ENCODE data around the gene ECE1.

The ECE1 gene

DNA sequence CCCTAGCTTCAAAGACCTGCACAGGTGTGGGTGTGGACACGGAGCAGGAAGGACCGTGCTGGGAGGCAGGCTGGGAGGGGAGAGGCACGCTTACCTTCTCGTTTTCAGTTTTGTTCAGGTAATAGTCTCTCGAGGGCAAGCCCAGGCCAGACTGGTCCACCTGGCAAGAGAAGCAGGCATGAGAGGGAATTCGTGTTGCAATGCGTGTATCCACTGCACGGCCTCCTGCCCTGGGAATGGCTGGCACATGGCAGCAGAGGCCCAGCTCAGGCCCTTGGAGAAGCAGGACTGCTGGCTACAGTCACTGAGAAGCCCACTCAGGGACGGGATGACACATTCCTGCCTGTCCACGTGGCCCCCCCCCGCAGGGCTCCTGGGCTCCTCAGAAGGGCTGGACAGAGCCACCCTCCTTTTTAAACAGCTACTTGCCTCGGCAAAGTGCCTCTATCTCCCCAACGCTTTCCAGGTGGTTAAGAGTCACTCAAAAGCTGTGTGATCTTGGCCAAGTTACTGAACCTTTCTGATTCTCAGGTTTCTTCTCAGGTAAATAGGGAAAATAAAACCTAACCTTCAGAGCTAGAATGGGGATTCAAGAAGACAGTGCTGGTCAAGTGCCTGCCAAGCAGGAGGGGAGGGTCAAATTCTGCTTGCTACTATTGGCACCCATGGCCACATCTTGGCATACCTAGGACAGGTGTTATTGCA, 32.7 kb downstream of the ECE1 start:
- H3K27ac ChIP-seq, result peak overlapping the region; percentile 29
- no peak for DNase-seq (ENCODE audit: low read depth, low spot score)

GRCh38 chr1:21256776-21257175, 33.5 kb downstream of the ECE1 start:
- no peak for DNase-seq (ENCODE audit: low read depth, low spot score)
- no peak overlapping the region for H3K27ac ChIP-seq

GRCh38 chr1:21255943-21256320, 34.3 kb downstream of the ECE1 start:
- H3K27ac ChIP-seq, result no peak overlapping the region
- DNase-seq (ENCODE audit: low read depth, low spot score), result no peak

- no peak overlapping the region for H3K27ac ChIP-seq
- no peak for DNase-seq (ENCODE audit: low read depth, low spot score)
Measured at GRCh38 chr1:21255284-21255942, 34.9 kb downstream of the ECE1 start.

GRCh38 chr1:21254335-21254951, 35.8 kb downstream of the ECE1 start:
- no peak for DNase-seq (ENCODE audit: low read depth, low spot score)
- no peak overlapping the region for H3K27ac ChIP-seq

GRCh38 chr1:21251773-21252471, 38.3 kb downstream of the ECE1 start:
- H3K27ac ChIP-seq, result no peak overlapping the region
- DNase-seq (ENCODE audit: low read depth, low spot score), result peak; percentile 57

GRCh38 chr1:21249940-21250493, 40.2 kb downstream of the ECE1 start:
- no peak overlapping the region for H3K27ac ChIP-seq
- DNase-seq (ENCODE audit: low read depth, low spot score), result no peak

DNA sequence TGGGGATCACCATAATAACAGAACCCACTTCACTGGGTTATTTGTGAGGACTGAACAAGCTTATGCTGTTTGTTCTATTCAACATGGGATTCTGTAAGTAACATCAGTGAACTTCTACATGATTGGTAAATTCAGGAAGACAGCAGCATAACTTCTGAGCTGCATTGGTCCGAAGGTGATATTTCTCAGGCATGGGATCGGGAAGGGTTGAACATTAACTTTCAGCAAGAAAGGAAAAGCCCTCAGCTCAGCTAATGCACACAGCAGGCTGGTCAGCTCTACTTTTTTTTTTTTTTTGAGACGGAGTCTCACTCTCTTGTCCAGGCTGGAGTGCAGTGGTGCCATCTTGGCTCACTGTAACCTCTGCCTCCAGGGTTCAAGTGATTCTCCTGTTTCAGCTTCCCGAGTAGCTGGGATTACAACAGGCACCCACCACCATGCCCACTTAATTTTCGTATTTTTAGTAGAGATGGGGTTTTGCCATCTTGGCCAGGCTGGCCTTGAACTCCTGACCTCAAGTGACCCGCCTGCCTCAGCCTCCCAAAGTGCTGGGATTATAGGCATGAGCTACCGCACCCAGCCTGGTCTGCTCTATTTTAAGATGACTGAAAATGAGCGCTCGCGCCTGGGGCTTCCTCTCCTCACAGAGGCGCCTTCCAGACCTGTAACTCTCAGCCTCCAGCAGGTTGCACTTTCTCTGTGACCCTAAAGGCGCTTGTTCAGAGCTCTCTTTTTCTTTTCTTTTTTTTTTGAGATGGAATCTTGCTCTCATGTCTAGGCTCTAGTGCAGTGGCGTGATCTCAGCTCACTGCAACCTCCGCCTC, 42.2 kb downstream of the ECE1 start:
- no peak for DNase-seq (ENCODE audit: low read depth, low spot score)
- H3K27ac ChIP-seq, result no peak overlapping the region

DNA sequence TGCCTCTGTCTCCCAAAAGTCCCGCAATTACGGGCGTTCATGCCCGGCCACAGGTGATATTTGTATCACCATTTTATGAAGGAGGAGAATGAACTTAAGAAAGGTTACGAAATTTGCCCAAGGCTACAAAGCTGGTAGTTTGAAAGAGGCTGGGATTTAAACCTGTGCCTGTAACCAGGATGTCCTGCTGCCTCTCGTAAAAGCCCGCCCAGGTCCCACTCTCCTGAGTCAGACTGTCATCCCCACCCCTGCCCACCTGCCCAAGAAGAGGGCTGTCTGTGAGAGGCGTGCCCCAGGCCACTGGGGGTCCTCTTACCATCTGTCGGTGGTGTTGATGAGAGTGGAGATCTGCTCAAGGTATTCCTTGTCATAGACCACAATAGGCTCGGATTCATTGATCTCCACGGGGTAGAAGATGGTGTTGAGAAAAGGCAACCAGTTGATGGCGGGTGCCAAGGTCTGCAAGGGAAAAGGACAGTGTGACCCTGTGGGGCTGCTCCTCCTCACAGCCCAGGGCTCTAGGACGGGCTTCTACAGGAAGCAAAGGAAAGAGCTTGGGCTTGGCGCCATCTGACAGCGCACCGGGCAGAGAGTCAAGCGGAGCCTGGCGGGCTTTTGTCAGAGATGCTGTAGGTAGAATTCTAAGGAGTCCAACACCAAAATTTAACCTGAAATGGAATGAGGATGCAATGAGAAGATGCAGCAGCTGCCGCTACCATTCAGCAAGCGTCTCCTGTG, 43.2 kb downstream of the ECE1 start:
- H3K27ac ChIP-seq, result no peak overlapping the region
- DNase-seq (ENCODE audit: low read depth, low spot score), result no peak

GRCh38 chr1:21245688-21246229, 44.5 kb downstream of the ECE1 start:
- H3K27ac ChIP-seq, result no peak overlapping the region
- no peak for DNase-seq (ENCODE audit: low read depth, low spot score)

- H3K27ac ChIP-seq, result no peak overlapping the region
- no peak for DNase-seq (ENCODE audit: low read depth, low spot score)
Measured at GRCh38 chr1:21244986-21245687, 45.1 kb downstream of the ECE1 start.

DNA sequence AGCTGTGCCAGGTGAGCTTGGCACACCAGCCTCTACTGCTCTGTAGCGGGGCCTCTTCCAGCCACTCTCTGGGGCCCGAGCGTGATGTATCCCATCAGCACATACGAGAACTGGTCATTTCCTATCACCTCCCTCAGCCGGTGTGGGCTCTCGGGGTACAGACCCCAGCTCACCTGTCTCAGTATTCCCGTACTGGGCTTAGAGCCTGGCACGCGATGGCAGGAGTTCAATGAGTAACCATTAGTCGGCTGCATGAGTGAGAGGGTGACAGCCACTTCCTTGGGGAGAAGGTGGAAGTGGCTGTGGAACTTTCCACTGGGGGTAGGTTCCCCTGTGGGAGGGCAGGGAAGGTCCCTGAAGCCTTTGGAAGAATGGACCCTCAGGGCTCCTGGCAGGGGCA, 46.1 kb downstream of the ECE1 start:
- no peak for DNase-seq (ENCODE audit: low read depth, low spot score)
- H3K27ac ChIP-seq, result no peak overlapping the region

- no peak overlapping the region for H3K27ac ChIP-seq
- DNase-seq (ENCODE audit: low read depth, low spot score), result no peak
Measured at GRCh38 chr1:21242846-21243245, 47.4 kb downstream of the ECE1 start.

GRCh38 chr1:21241771-21242581, 48.3 kb downstream of the ECE1 start:
- H3K27ac ChIP-seq, result no peak overlapping the region
- no peak for DNase-seq (ENCODE audit: low read depth, low spot score)

GRCh38 chr1:21240706-21241105, 49.6 kb downstream of the ECE1 start:
- H3K27ac ChIP-seq, result no peak overlapping the region
- DNase-seq (ENCODE audit: low read depth, low spot score), result no peak

GRCh38 chr1:21239221-21239620, 51.0 kb downstream of the ECE1 start:
- DNase-seq (ENCODE audit: low read depth, low spot score), result no peak
- H3K27ac ChIP-seq, result no peak overlapping the region

- no peak overlapping the region for H3K27ac ChIP-seq
- no peak for DNase-seq (ENCODE audit: low read depth, low spot score)
Measured at GRCh38 chr1:21238141-21238800, 52.0 kb downstream of the ECE1 start.

Measured in epithelial cell of prostate (primary cell).